GM23338 (cell line): ENCODE data around the gene MDH1B. TPM values are rescaled to one million over a fixed set of nuclear protein-coding genes. Genes with fewer than 3 reads are reported as not detected.

Experiments
- ATAC-seq: fragments of 200-7000 bp; cut with Tn5 transposase; 3 replicates; pipeline ENCODE4 v1.9.1; 2020
- DNase-seq: peaks from one replicate; pipeline ENCODE4 v3.0.0-alpha.2; 2015; ENCODE audit warnings: low spot score
- H2AFZ ChIP-seq: fragments of 200-600 bp; sonication (generic); 2 replicates; pipeline ENCODE4 v1.8.0; 2016; ENCODE audit warnings: antibody characterized with exemption, mild to moderate bottlenecking, moderate library complexity
- H3F3A ChIP-seq: fragments of 200-600 bp; sonication (generic); replicated peaks from 2 replicates; pipeline ENCODE4 v1.8.0; 2017; ENCODE audit warnings: antibody characterized with exemption, mixed run types, low read depth
- H3K27ac ChIP-seq: fragments of 200-600 bp; sonication (generic); 2 replicates; pipeline ENCODE4 v1.6.1; 2016; ENCODE audit warnings: low read depth
- H3K27me3 ChIP-seq: fragments of 200-600 bp; sonication (generic); 2 replicates; pipeline ENCODE4 v1.8.0; 2016; ENCODE audit warnings: mild to moderate bottlenecking, mixed run types, moderate library complexity; ENCODE audit not compliant: insufficient read depth
- H3K36me3 ChIP-seq: fragments of 200-600 bp; sonication (generic); 2 replicates; pipeline ENCODE4 v1.8.0; 2016; ENCODE audit warnings: mild to moderate bottlenecking; ENCODE audit not compliant: insufficient read depth
- H3K4me1 ChIP-seq: fragments of 200-600 bp; sonication (generic); 2 replicates; pipeline ENCODE4 v1.8.0; 2016; ENCODE audit warnings: mild to moderate bottlenecking, moderate library complexity; ENCODE audit not compliant: insufficient read depth
- H3K4me2 ChIP-seq: fragments of 200-600 bp; sonication (generic); 2 replicates; pipeline ENCODE4 v1.7.1; 2017; ENCODE audit warnings: mixed run types
- H3K4me3 ChIP-seq: fragments of 200-600 bp; sonication (generic); 2 replicates; pipeline ENCODE4 v1.6.1; 2016; ENCODE audit warnings: mixed run types
- H3K79me2 ChIP-seq: fragments of 200-600 bp; sonication (generic); replicated peaks from 2 replicates; pipeline ENCODE4 v1.8.0; 2017; ENCODE audit warnings: mild to moderate bottlenecking; ENCODE audit not compliant: insufficient read depth
- H3K9me2 ChIP-seq: fragments of 200-600 bp; sonication (generic); 2 replicates; pipeline ENCODE4 v1.8.0; 2017; ENCODE audit not compliant: insufficient read depth
- H4K20me1 ChIP-seq: fragments of 200-600 bp; sonication (generic); replicated peaks from 2 replicates; pipeline ENCODE4 v1.8.0; 2017; ENCODE audit warnings: mild to moderate bottlenecking; ENCODE audit not compliant: insufficient read depth
- H3K27ac Mint-ChIP-seq: 2 replicates; pipeline ENCODE4 v1.8.0; 2020; ENCODE audit warnings: inconsistent platforms, mild to moderate bottlenecking, moderate library complexity, mixed read lengths
- H3K27me3 Mint-ChIP-seq: 3 replicates; pipeline ENCODE4 v1.8.0; 2022; ENCODE audit warnings: low read depth, mild to moderate bottlenecking, moderate library complexity, mixed read lengths, inconsistent platforms; ENCODE audit not compliant: insufficient read depth, poor library complexity
- H3K36me3 Mint-ChIP-seq: 3 replicates; pipeline ENCODE4 v1.8.0; 2021; ENCODE audit warnings: low read depth, mild to moderate bottlenecking, inconsistent platforms, moderate library complexity, mixed read lengths
- H3K4me1 Mint-ChIP-seq: 3 replicates; pipeline ENCODE4 v1.8.0; 2020; ENCODE audit warnings: mild to moderate bottlenecking, inconsistent platforms, mixed read lengths
- H3K4me3 Mint-ChIP-seq: 3 replicates; pipeline ENCODE4 v1.8.0; 2021; ENCODE audit warnings: moderate library complexity, mild to moderate bottlenecking, inconsistent platforms, mixed read lengths
- H3K9me3 Mint-ChIP-seq: 3 replicates; pipeline ENCODE4 v1.8.0; 2020; ENCODE audit warnings: moderate library complexity, mild to moderate bottlenecking, inconsistent platforms, mixed read lengths
- CREB1 ChIP-seq: fragments of 250-450 bp; sonication (Bioruptor Pico); IDR thresholded peaks from 2 replicates; pipeline ENCODE4 v1.5.0; 2020; ENCODE audit warnings: low read depth, mild to moderate bottlenecking, moderate library complexity
- CTCF ChIP-seq, 2 experiments: fragments of 200-600 bp in 1 of 2; sonication (generic) in 1 of 2; conservative IDR thresholded peaks; 2 replicates each; pipeline versions ENCODE4 v1.5.1 to v1.6.1; 2016 to 2017; ENCODE audit warnings: antibody characterized with exemption in 2 of 2, low read depth in 2 of 2, mild to moderate bottlenecking in 2 of 2, moderate library complexity in 1 of 2
- EZH2 ChIP-seq: fragments of 200-600 bp; sonication (generic); IDR thresholded peaks from one replicate; pipeline ENCODE4 v1.8.0; 2017; ENCODE audit warnings: antibody characterized with exemption, mild to moderate bottlenecking, low read depth; ENCODE audit not compliant: unreplicated experiment
- EZH2phosphoT487 ChIP-seq: fragments of 200-600 bp; sonication (generic); IDR thresholded peaks from one replicate; pipeline ENCODE4 v1.8.1; 2018; ENCODE audit warnings: antibody characterized with exemption; ENCODE audit not compliant: unreplicated experiment
- NANOG ChIP-seq: IDR thresholded peaks from 2 replicates; pipeline ENCODE4 v1.6.1; 2016; ENCODE audit warnings: antibody characterized with exemption, borderline replicate concordance
- POLR2AphosphoS5 ChIP-seq: IDR thresholded peaks from 2 replicates; pipeline ENCODE4 v1.6.1; 2016; ENCODE audit warnings: antibody characterized with exemption, low read depth
- REST ChIP-seq: IDR thresholded peaks from one replicate; pipeline ENCODE4 v1.6.1; 2018; ENCODE audit warnings: antibody characterized with exemption; ENCODE audit not compliant: unreplicated experiment
- STAT1 ChIP-seq: IDR thresholded peaks from one replicate; pipeline ENCODE4 v1.6.1; 2016; ENCODE audit warnings: antibody characterized with exemption; ENCODE audit not compliant: unreplicated experiment
- ZNF331 ChIP-seq: fragments of 250-450 bp; sonication (Bioruptor Pico); IDR thresholded peaks from 2 replicates; pipeline ENCODE4 v1.5.0; 2020; ENCODE audit warnings: low read depth, mild to moderate bottlenecking, moderate library complexity
- ZNF462 ChIP-seq: fragments of 250-450 bp; sonication (Bioruptor Pico); IDR thresholded peaks from 2 replicates; pipeline ENCODE4 v1.5.0; 2020; ENCODE audit warnings: mild to moderate bottlenecking, moderate library complexity
- polyA plus RNA-seq: library from polyadenylated mRNA; unstranded; fragments of >200 nt; fragmentation: Nextera tagmentation; extraction: Ambion mirVana; gene quantifications from 2 replicates; pipeline ENCODE4 v1.2.1, GENCODE V29; 2016
- total RNA-seq: library from RNA; depleted of rRNA; stranded (reverse); fragments of >200 nt; shearing (Covaris generic); gene quantifications from 2 replicates; pipeline ENCODE4 v1.2.3, GENCODE V29; 2014

Gene MDH1B
- total and polyA plus RNA-seq, 2 experiments from 2014 or later, result 1.7 to 1.8 TPM

GRCh38 chr2:206736935-206737334 lies 28.2 kb downstream of the MDH1B start:
- no peaks in the 10 kb centered on the region; the same call in 1 of the 2 replicates for H4K20me1 ChIP-seq
- H3K4me3 ChIP-seq, result no peak overlapping the region
- no peak overlapping the region for H3K27ac Mint-ChIP-seq
- H3K4me1 ChIP-seq, result no peaks in the 10 kb centered on the region
- H2AFZ ChIP-seq, result no peak overlapping the region
- no peaks in the 10 kb centered on the region for H3F3A ChIP-seq
- no peak for ATAC-seq
- H3K36me3 Mint-ChIP-seq, result no peaks in the 10 kb centered on the region
- TF ChIP-seq ZNF331 (CRISPR knock-in tag), result no peak
- TF ChIP-seq REST, result no peak
- no peak for TF ChIP-seq ZNF462 (CRISPR knock-in tag)
- TF ChIP-seq EZH2, result no peak
- TF ChIP-seq CREB1 (CRISPR knock-in tag), result no peak
- TF ChIP-seq CTCF (conservative IDR thresholded peaks at IDR 0.05; ENCODE audit: low read depth in 2 of 2), result no peak
- TF ChIP-seq POLR2AphosphoS5, result no peak
- no peak for TF ChIP-seq EZH2phosphoT487
- TF ChIP-seq STAT1, result no peak
- no peak for TF ChIP-seq NANOG
- no peaks in the 10 kb centered on the region for H3K79me2 ChIP-seq
- H3K9me3 Mint-ChIP-seq, result no peaks in the 10 kb centered on the region
- no peak overlapping the region for H3K4me2 ChIP-seq
- no peaks in the 10 kb centered on the region for H3K27me3 ChIP-seq
- no peaks in the 10 kb centered on the region for H3K36me3 ChIP-seq
- H3K4me3 Mint-ChIP-seq, result no peak overlapping the region
- no peak overlapping the region for H3K27ac ChIP-seq
- no peaks in the 10 kb centered on the region for H3K27me3 Mint-ChIP-seq
- no peaks in the 10 kb centered on the region for H3K4me1 Mint-ChIP-seq
- no peak for DNase-seq
- H3K9me2 ChIP-seq, result 0 out of 2 replicates have a peak, but pooled peaks cover 7% of the 10 kb centered on the region
